K562 treated with DMSO at 1 percent for 24 hours (cell line): ENCODE data around the gene COA6. TPM values are rescaled to one million over a fixed set of nuclear protein-coding genes. Genes with fewer than 3 reads are reported as not detected.

Source experiments
- total RNA-seq: library from RNA; unstranded; fragments of 300-600 nt; gene quantifications from 2 replicates; pipeline ENCODE4 v1.2.3, GENCODE V29; 2022; ENCODE audit warnings: low read depth; ENCODE audit not compliant: insufficient read depth

Gene COA6
- 58.3 and 64.9 TPM in 2 replicates for total RNA-seq

DNA sequence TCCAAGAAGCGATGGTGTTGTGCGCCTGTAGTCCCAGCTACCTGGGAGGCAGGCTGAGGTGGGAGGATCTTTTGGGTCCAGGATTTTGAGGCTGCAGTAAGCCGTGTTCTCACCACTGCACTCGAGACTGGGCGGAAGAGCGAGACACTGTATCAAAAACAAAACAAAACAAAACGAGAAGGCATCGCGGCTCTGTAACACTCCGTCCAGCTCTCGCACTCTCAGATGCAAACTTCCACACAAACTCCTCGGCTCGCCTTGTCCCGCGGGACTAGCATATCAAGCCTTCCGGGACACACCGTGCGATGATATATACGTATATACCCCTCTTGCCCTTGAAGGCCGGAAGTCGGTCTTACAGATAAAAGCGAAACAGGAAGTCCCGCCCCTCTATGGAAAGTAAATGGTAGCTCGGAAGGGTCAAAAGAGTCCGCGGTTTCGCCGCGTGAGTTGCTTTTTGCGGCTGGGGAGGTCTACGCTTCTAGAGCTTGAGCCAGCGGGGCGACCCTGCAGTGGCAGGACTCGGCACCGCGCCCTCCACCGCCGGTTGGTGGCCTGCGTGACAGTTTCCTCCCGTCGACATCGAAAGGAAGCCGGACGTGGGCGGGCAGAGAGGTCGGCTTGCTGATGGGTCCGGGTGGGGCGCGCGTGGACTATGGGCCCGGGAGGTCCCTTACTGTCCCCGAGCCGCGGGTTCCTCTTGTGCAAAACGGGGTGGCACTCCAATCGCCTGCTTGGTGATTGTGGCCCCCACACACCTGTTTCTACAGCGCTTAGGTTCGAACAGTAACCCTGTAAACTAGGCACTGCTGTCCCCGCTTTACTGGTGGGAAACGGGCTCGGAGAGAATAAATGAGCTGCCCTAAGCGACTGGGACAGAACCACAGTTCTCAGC is at the start of gene COA6:
TSS of gene COA6 (plus strand) at position 393 of the 895 bp plus-strand sequence. CDS start at position 404, 11 bp downstream.

Other genes with a start within 250 kb of the COA6 start
- 13.6 and 14.4 TPM in 2 replicates for gene TARBP1, start 105.7 kb downstream of the COA6 start, total RNA-seq
- gene IRF2BP2, start 236.7 kb downstream of the COA6 start, total RNA-seq: 70.6 and 74.1 TPM in 2 replicates